Stimulated activated naive B cell treated with anti-CD40 and anti-IgM and Interleukin-4, amounts not matched to agents 10 μg/mL and 1 μg/mL and 100 μg/mL, for 72 hours (primary cell): Measurements from ENCODE around the gene MYPN.
"Not testable (repeated sequence)": the region's sequence is repeated elsewhere in the genome, so short reads cannot be mapped to it uniquely, and the experiment has no call there.

Experiments
- ATAC-seq, 2 donors: fragments of 150-1000 bp; cut with Tn5 transposase; replicated peaks; 2 replicates each; pipeline ENCODE4 v1.10.0; 2021; ENCODE audit warnings: moderate library complexity in 1 of 2
- DNase-seq: peaks from one replicate; pipeline ENCODE4 v3.0.0; 2021
- H3K27ac Mint-ChIP-seq: one replicate; pipeline ENCODE4 v1.8.0; 2022; ENCODE audit warnings: mild to moderate bottlenecking, mixed read lengths
- H3K27me3 Mint-ChIP-seq, 2 donors: one replicate each; pipeline ENCODE4 v1.8.0; 2022; ENCODE audit warnings: mixed read lengths in 2 of 2
- H3K36me3 Mint-ChIP-seq, 2 donors: one replicate each; pipeline ENCODE4 v1.8.0; 2022; ENCODE audit warnings: mixed read lengths in 2 of 2, mild to moderate bottlenecking in 1 of 2
- H3K4me1 Mint-ChIP-seq, 2 donors: one replicate each; pipeline ENCODE4 v1.8.0; 2022; ENCODE audit warnings: mixed read lengths in 2 of 2, mild to moderate bottlenecking in 1 of 2
- H3K4me3 Mint-ChIP-seq, 2 donors: one replicate each; pipeline ENCODE4 v1.8.0; 2022; ENCODE audit warnings: mild to moderate bottlenecking in 2 of 2, mixed read lengths in 2 of 2, moderate library complexity in 1 of 2
- H3K9me3 Mint-ChIP-seq, 2 donors: one replicate each; pipeline ENCODE4 v1.8.0; 2022; ENCODE audit warnings: mixed read lengths in 2 of 2, mild to moderate bottlenecking in 1 of 2

MYPN gene

GRCh38 chr10:68231106-68231816, 122.0 kb downstream of the MYPN start:
- Mint-ChIP-seq H3K36me3 (no peaks in the 10 kb centered on the region), H3K4me1 (peaks cover 3 to 8% of the 10 kb centered on the region in 2 donors), H3K27me3 (peaks cover 38 to 45% of the 10 kb centered on the region in 2 donors), H3K27ac (peak overlapping the region; percentile 68), H3K9me3 (no peaks in the 10 kb centered on the region), H3K4me3 (peak overlapping the region; percentile 81 to 85)
- ATAC-seq (peak; percentile 95 to 96), DNase-seq (peak; percentile 39)

GRCh38 chr10:68231817-68232251, 122.5 kb downstream of the MYPN start, which contains the start of gene ATOH7:
Gene ATOH7 (minus strand): TSS chr10:68232113. CDS start chr10:68231677, 436 bp downstream.
- ATAC-seq (no peak), DNase-seq (no peak)
- Mint-ChIP-seq H3K4me3 (peak within 1 kb of the TSS; percentile 81 to 85), H3K27ac (peak within 1 kb of the TSS; percentile 68), H3K27me3 (peaks cover 38 to 45% of the 10 kb centered on the region in 2 donors), H3K36me3 (no peaks in the 10 kb centered on the region), H3K4me1 (peaks cover 3 to 8% of the 10 kb centered on the region in 2 donors), H3K9me3 (no peaks in the 10 kb centered on the region)

GRCh38 chr10:68233046-68233445, 123.8 kb downstream of the MYPN start:
- ATAC-seq (no peak), DNase-seq (no peak)
- peaks cover 33 to 36% of the 10 kb centered on the region in 2 donors for H3K27me3 Mint-ChIP-seq
- no peak overlapping the region for H3K4me3 Mint-ChIP-seq
- H3K36me3 Mint-ChIP-seq = no peaks in the 10 kb centered on the region
- H3K27ac Mint-ChIP-seq = no peak overlapping the region
- H3K4me1 Mint-ChIP-seq = peaks cover 3 to 8% of the 10 kb centered on the region in 2 donors
- no peaks in the 10 kb centered on the region for H3K9me3 Mint-ChIP-seq

GRCh38 chr10:68235111-68235510, 125.8 kb downstream of the MYPN start:
- H3K27me3 Mint-ChIP-seq = peaks cover 19 to 22% of the 10 kb centered on the region in 2 donors
- DNase-seq = no peak
- ATAC-seq = no peak
- H3K4me1 Mint-ChIP-seq = peaks cover 3 to 8% of the 10 kb centered on the region in 2 donors
- no peak overlapping the region for H3K27ac Mint-ChIP-seq
- H3K4me3 Mint-ChIP-seq = no peak overlapping the region
- H3K9me3 Mint-ChIP-seq = no peaks in the 10 kb centered on the region
- H3K36me3 Mint-ChIP-seq = no peaks in the 10 kb centered on the region

- Mint-ChIP-seq H3K9me3 (no peaks in the 10 kb centered on the region), H3K27ac (no peak overlapping the region), H3K4me3 (no peak overlapping the region), H3K4me1 (peaks cover 3 to 8% of the 10 kb centered on the region in 2 donors), H3K36me3 (no peaks in the 10 kb centered on the region), H3K27me3 (peaks cover 19 to 21% of the 10 kb centered on the region in 2 donors)
- ATAC-seq (no peak), DNase-seq (no peak)
These were observed 126.3 kb downstream of the MYPN start for GRCh38 chr10:68235581-68235980.

- Mint-ChIP-seq H3K4me3 (no peak overlapping the region), H3K4me1 (peaks cover 0 to 1% of the 10 kb centered on the region in 2 donors), H3K27me3 (peaks cover 12 to 19% of the 10 kb centered on the region in 2 donors), H3K9me3 (no peaks in the 10 kb centered on the region), H3K36me3 (no peaks in the 10 kb centered on the region), H3K27ac (no peak overlapping the region)
- no peak for DNase-seq
- no peak for ATAC-seq
These were observed 127.9 kb downstream of the MYPN start for GRCh38 chr10:68237173-68237572.

- Mint-ChIP-seq H3K9me3 (no peaks in the 10 kb centered on the region), H3K27me3 (peaks cover 7 to 14% of the 10 kb centered on the region in 2 donors), H3K4me3 (no peak overlapping the region), H3K36me3 (no peaks in the 10 kb centered on the region), H3K27ac (no peak overlapping the region), H3K4me1 (no peaks in the 10 kb centered on the region)
- ATAC-seq (no peak), DNase-seq (no peak)
These were observed 129.1 kb downstream of the MYPN start for GRCh38 chr10:68238371-68238770.

GRCh38 chr10:68239069-68239468, 129.8 kb downstream of the MYPN start:
- H3K27ac Mint-ChIP-seq = no peak overlapping the region
- no peak overlapping the region for H3K4me3 Mint-ChIP-seq
- H3K4me1 Mint-ChIP-seq = no peaks in the 10 kb centered on the region
- no peak for DNase-seq
- H3K27me3 Mint-ChIP-seq = peaks cover under 1 to 7% of the 10 kb centered on the region in 2 donors
- ATAC-seq = no peak
- no peaks in the 10 kb centered on the region for H3K36me3 Mint-ChIP-seq
- no peaks in the 10 kb centered on the region for H3K9me3 Mint-ChIP-seq

- no peak for DNase-seq
- no peaks in the 10 kb centered on the region for H3K4me1 Mint-ChIP-seq
These were observed 130.4 kb downstream of the MYPN start for GRCh38 chr10:68239596-68240150.

GRCh38 chr10:68242051-68242450, 132.8 kb downstream of the MYPN start:
- Mint-ChIP-seq H3K27ac (no peak overlapping the region), H3K27me3 (peaks cover 0 to 7% of the 10 kb centered on the region in 2 donors), H3K4me3 (no peak overlapping the region), H3K4me1 (no peaks in the 10 kb centered on the region), H3K9me3 (no peaks in the 10 kb centered on the region), H3K36me3 (no peaks in the 10 kb centered on the region)
- ATAC-seq = no peak
- DNase-seq = no peak

More at GRCh38 chr10:68239596-68240150, 130.4 kb downstream of the MYPN start:
- no peaks in the 10 kb centered on the region for H3K36me3 Mint-ChIP-seq
- no peaks in the 10 kb centered on the region for H3K9me3 Mint-ChIP-seq
- peaks cover 0 to 7% of the 10 kb centered on the region in 2 donors for H3K27me3 Mint-ChIP-seq
- ATAC-seq = no peak
- no peak overlapping the region for H3K4me3 Mint-ChIP-seq
- H3K27ac Mint-ChIP-seq = no peak overlapping the region

GRCh38 chr10:68246397-68246796, 137.1 kb downstream of the MYPN start:
- H3K27ac Mint-ChIP-seq, H3K27me3 Mint-ChIP-seq, H3K9me3 Mint-ChIP-seq, H3K4me3 Mint-ChIP-seq, H3K36me3 Mint-ChIP-seq, DNase-seq, H3K4me1 Mint-ChIP-seq, ATAC-seq: not testable (repeated sequence)

GRCh38 chr10:68247931-68248330, 138.6 kb downstream of the MYPN start:
- H3K4me3 Mint-ChIP-seq = no peak overlapping the region
- no peaks in the 10 kb centered on the region for H3K9me3 Mint-ChIP-seq
- H3K4me1 Mint-ChIP-seq = peaks cover 11 to 16% of the 10 kb centered on the region in 2 donors
- H3K36me3 Mint-ChIP-seq = no peaks in the 10 kb centered on the region
- no peak for DNase-seq
- no peaks in the 10 kb centered on the region for H3K27me3 Mint-ChIP-seq
- ATAC-seq = no peak
- no peak overlapping the region for H3K27ac Mint-ChIP-seq

GRCh38 chr10:68249297-68249696, 140.0 kb downstream of the MYPN start:
- H3K27me3 Mint-ChIP-seq = no peaks in the 10 kb centered on the region
- ATAC-seq (no peak), DNase-seq (no peak)
- H3K4me1 Mint-ChIP-seq = peaks cover 11 to 16% of the 10 kb centered on the region in 2 donors
- no peaks in the 10 kb centered on the region for H3K36me3 Mint-ChIP-seq
- no peaks in the 10 kb centered on the region for H3K9me3 Mint-ChIP-seq
- no peak overlapping the region for H3K4me3 Mint-ChIP-seq
- H3K27ac Mint-ChIP-seq = no peak overlapping the region

GRCh38 chr10:68251151-68251550, 141.9 kb downstream of the MYPN start:
- no peaks in the 10 kb centered on the region for H3K9me3 Mint-ChIP-seq
- H3K27ac Mint-ChIP-seq = no peak overlapping the region
- DNase-seq = no peak
- H3K4me3 Mint-ChIP-seq = no peak overlapping the region
- H3K36me3 Mint-ChIP-seq = no peaks in the 10 kb centered on the region
- peaks cover 11 to 16% of the 10 kb centered on the region in 2 donors for H3K4me1 Mint-ChIP-seq
- H3K27me3 Mint-ChIP-seq = no peaks in the 10 kb centered on the region
- no peak for ATAC-seq
